ENCODE measurements around the gene ENTHD1.
"Not testable (repeated sequence)": the region's sequence is repeated elsewhere in the genome, so short reads cannot be mapped to it uniquely, and the experiment has no call there.

ENTHD1 gene

GRCh38 chr22:39904862-39905261, 11.3 kb upstream of the ENTHD1 start:
- no peak for TF ChIP-seq HDGF (IDR thresholded peaks at IDR 0.05; ENCODE audit: borderline replicate concordance)
- TF ChIP-seq NFRKB (IDR thresholded peaks at IDR 0.05): no peak
- TF ChIP-seq BHLHE40 (IDR thresholded peaks at IDR 0.05; ENCODE audit: borderline replicate concordance): no peak
- no peak for TF ChIP-seq TARDBP (IDR thresholded peaks at IDR 0.05)
- TF ChIP-seq ZNF384 (IDR thresholded peaks at IDR 0.05): no peak
- no peak for TF ChIP-seq SUZ12 (IDR thresholded peaks at IDR 0.05)
- TF ChIP-seq ELF4 (IDR thresholded peaks at IDR 0.05): no peak
- TF ChIP-seq ARNT (IDR thresholded peaks at IDR 0.05): no peak
- TF ChIP-seq FOXM1 (IDR thresholded peaks at IDR 0.05; ENCODE audit: borderline replicate concordance): no peak
- no peak for TF ChIP-seq PKNOX1 (IDR thresholded peaks at IDR 0.05)
- TF ChIP-seq LEF1 (IDR thresholded peaks at IDR 0.05; ENCODE audit: borderline replicate concordance): no peak
- TF ChIP-seq FOXK2 (IDR thresholded peaks at IDR 0.05): no peak
- no peak for TF ChIP-seq L3MBTL2 (conservative IDR thresholded peaks at IDR 0.05)
- no peak for TF ChIP-seq FOXA1 (IDR thresholded peaks at IDR 0.05)
- TF ChIP-seq CTBP1 (IDR thresholded peaks at IDR 0.05; ENCODE audit: borderline replicate concordance): no peak
- TF ChIP-seq SP1 (IDR thresholded peaks at IDR 0.05): no peak
- no peak for DNase-seq (ENCODE audit: extremely low spot score)
- ChIA-PET CTCF (no interaction called here), POLR2A (no interaction called here)

- CTCF ChIA-PET, POLR2A ChIA-PET: not testable (repeated sequence)
Observed at GRCh38 chr22:39904024-39904423, 10.5 kb upstream of the ENTHD1 start.

GRCh38 chr22:39901565-39902146, 8.1 kb upstream of the ENTHD1 start:
- POLR2A ChIA-PET: no interaction called here
- no peak for DNase-seq (ENCODE audit: extremely low spot score)

More at GRCh38 chr22:39904024-39904423, 10.5 kb upstream of the ENTHD1 start:
- DNase-seq (ENCODE audit: extremely low spot score): not testable (repeated sequence)

GRCh38 chr22:39900306-39901227, 7.0 kb upstream of the ENTHD1 start, which contains the start of gene GRAP2:
Gene GRAP2 (plus strand): TSS chr22:39901084. CDS start chr22:39947107, 46,023 bp downstream.
- no peak for DNase-seq (ENCODE audit: extremely low spot score)

More at GRCh38 chr22:39901565-39902146, 8.1 kb upstream of the ENTHD1 start:
- CTCF ChIA-PET: no interaction called here
- TF ChIP-seq ELF4 (IDR thresholded peaks at IDR 0.05): no peak
- no peak for TF ChIP-seq SP1 (IDR thresholded peaks at IDR 0.05)
- TF ChIP-seq L3MBTL2 (conservative IDR thresholded peaks at IDR 0.05): no peak
- no peak for TF ChIP-seq HDGF (IDR thresholded peaks at IDR 0.05; ENCODE audit: borderline replicate concordance)
- TF ChIP-seq ZNF384 (IDR thresholded peaks at IDR 0.05): no peak
- TF ChIP-seq FOXM1 (IDR thresholded peaks at IDR 0.05; ENCODE audit: borderline replicate concordance): no peak
- no peak for TF ChIP-seq BHLHE40 (IDR thresholded peaks at IDR 0.05; ENCODE audit: borderline replicate concordance)
- TF ChIP-seq TARDBP (IDR thresholded peaks at IDR 0.05): no peak
- no peak for TF ChIP-seq NFRKB (IDR thresholded peaks at IDR 0.05)
- TF ChIP-seq CTBP1 (IDR thresholded peaks at IDR 0.05; ENCODE audit: borderline replicate concordance): no peak
- TF ChIP-seq FOXA1 (IDR thresholded peaks at IDR 0.05): no peak
- TF ChIP-seq ARNT (IDR thresholded peaks at IDR 0.05): no peak
- TF ChIP-seq FOXK2 (IDR thresholded peaks at IDR 0.05): no peak
- no peak for TF ChIP-seq LEF1 (IDR thresholded peaks at IDR 0.05; ENCODE audit: borderline replicate concordance)
- no peak for TF ChIP-seq SUZ12 (IDR thresholded peaks at IDR 0.05)
- no peak for TF ChIP-seq PKNOX1 (IDR thresholded peaks at IDR 0.05)

GRCh38 chr22:39898997-39899396, 5.4 kb upstream of the ENTHD1 start:
- POLR2A ChIA-PET: interaction anchor here (0.6 kb wide), 1 partner anchor 13 kb away, joined by 3 read pairs; no protein-coding TSS in a partner anchor
- no peak for TF ChIP-seq L3MBTL2 (conservative IDR thresholded peaks at IDR 0.05)
- CTCF ChIA-PET: no interaction called here
- DNase-seq (ENCODE audit: extremely low spot score): no peak

More at GRCh38 chr22:39900306-39901227, 7.0 kb upstream of the ENTHD1 start, which contains the start of gene GRAP2:
- TF ChIP-seq BHLHE40 (IDR thresholded peaks at IDR 0.05; ENCODE audit: borderline replicate concordance) (no peak), NFRKB (IDR thresholded peaks at IDR 0.05) (no peak), ZNF384 (IDR thresholded peaks at IDR 0.05) (no peak), ELF4 (IDR thresholded peaks at IDR 0.05) (no peak), TARDBP (IDR thresholded peaks at IDR 0.05) (no peak), SP1 (IDR thresholded peaks at IDR 0.05) (no peak)
- ChIA-PET CTCF (no interaction called here), POLR2A (no interaction called here)

- DNase-seq (ENCODE audit: extremely low spot score): no peak
- TF ChIP-seq ARNT (IDR thresholded peaks at IDR 0.05) (no peak), BHLHE40 (IDR thresholded peaks at IDR 0.05; ENCODE audit: borderline replicate concordance) (no peak), SUZ12 (IDR thresholded peaks at IDR 0.05) (no peak), ZNF384 (IDR thresholded peaks at IDR 0.05) (no peak), NFRKB (IDR thresholded peaks at IDR 0.05) (no peak), LEF1 (IDR thresholded peaks at IDR 0.05; ENCODE audit: borderline replicate concordance) (no peak), HDGF (IDR thresholded peaks at IDR 0.05; ENCODE audit: borderline replicate concordance) (no peak), CTBP1 (IDR thresholded peaks at IDR 0.05; ENCODE audit: borderline replicate concordance) (no peak), SP1 (IDR thresholded peaks at IDR 0.05) (no peak), L3MBTL2 (conservative IDR thresholded peaks at IDR 0.05) (no peak), FOXM1 (IDR thresholded peaks at IDR 0.05; ENCODE audit: borderline replicate concordance) (no peak)
Observed at GRCh38 chr22:39897841-39898240, 4.3 kb upstream of the ENTHD1 start.

More at GRCh38 chr22:39897841-39898240, 4.3 kb upstream of the ENTHD1 start:
- CTCF ChIA-PET: no interaction called here
- POLR2A ChIA-PET: no interaction called here

All from HEK293T (cell line).